Uterus (tissue), 2 donors: Measurements from ENCODE around the gene NUMA1.

ENCODE experiments used
- POLR2A ChIP-seq, 2 donors: fragments of 450-650 bp; IDR thresholded peaks; one replicate each; pipeline ENCODE4 v1.6.1; 2016; ENCODE audit warnings: antibody characterized with exemption in 2 of 2, mild to moderate bottlenecking in 1 of 2, moderate library complexity in 1 of 2
- TF ChIP-seq, protein P1 (sequence below), 4 experiments: fragments of 200-600 bp in 2 of 4; fragments of 450-650 bp in 2 of 4; sonication (generic) in 2 of 4; IDR thresholded peaks; one replicate each; pipeline ENCODE4 v1.5.1; 2016 to 2019; ENCODE audit warnings: antibody characterized with exemption in 4 of 4, mild to moderate bottlenecking in 2 of 4, moderate library complexity in 1 of 4

DNA sequence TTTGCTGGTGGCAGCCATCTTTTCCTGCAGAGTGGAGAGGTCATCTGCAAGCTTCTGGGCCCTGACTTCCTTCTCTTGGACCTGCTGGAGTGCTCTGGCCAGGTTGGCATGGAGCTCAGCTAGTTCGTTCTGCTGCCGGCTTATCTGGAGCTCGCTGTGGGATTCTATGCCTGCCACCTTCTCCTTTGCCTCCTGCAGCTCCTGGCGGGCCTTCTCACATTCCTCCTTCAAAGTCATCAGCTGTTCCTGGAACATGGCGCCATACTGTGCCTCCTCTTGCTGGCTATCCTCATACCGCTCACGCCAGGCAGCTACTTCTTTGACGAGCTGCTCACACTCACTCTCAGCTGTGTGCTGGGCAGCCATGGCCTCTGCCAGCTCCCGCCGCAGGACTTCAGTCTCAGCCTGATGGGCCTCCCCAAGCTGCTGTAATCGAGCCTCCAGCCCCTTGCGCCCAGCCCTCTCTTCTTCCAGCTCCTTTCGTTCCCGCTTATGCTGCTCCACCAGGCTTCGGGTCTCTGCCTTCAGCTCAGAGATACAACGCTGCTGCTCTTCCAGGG, 65.5 kb downstream of the NUMA1 start:
- TF ChIP-seq, protein P1, sequence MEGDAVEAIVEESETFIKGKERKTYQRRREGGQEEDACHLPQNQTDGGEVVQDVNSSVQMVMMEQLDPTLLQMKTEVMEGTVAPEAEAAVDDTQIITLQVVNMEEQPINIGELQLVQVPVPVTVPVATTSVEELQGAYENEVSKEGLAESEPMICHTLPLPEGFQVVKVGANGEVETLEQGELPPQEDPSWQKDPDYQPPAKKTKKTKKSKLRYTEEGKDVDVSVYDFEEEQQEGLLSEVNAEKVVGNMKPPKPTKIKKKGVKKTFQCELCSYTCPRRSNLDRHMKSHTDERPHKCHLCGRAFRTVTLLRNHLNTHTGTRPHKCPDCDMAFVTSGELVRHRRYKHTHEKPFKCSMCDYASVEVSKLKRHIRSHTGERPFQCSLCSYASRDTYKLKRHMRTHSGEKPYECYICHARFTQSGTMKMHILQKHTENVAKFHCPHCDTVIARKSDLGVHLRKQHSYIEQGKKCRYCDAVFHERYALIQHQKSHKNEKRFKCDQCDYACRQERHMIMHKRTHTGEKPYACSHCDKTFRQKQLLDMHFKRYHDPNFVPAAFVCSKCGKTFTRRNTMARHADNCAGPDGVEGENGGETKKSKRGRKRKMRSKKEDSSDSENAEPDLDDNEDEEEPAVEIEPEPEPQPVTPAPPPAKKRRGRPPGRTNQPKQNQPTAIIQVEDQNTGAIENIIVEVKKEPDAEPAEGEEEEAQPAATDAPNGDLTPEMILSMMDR (IDR thresholded peaks at IDR 0.05): no peak
- no peak for TF ChIP-seq POLR2A (IDR thresholded peaks at IDR 0.05)
